GM18907 (cell line): ENCODE results near the gene PRODH.
"Not testable (repeated sequence)": the region's sequence is repeated elsewhere in the genome, so short reads cannot be mapped to it uniquely, and the experiment has no call there.

Experiments
- ATAC-seq: cut with Tn5 transposase; IDR thresholded peaks from one replicate; pipeline ENCODE4 v1.9.1; 2021; ENCODE audit warnings: mild to moderate bottlenecking, moderate library complexity; ENCODE audit not compliant: unreplicated experiment

Gene PRODH, protein sequence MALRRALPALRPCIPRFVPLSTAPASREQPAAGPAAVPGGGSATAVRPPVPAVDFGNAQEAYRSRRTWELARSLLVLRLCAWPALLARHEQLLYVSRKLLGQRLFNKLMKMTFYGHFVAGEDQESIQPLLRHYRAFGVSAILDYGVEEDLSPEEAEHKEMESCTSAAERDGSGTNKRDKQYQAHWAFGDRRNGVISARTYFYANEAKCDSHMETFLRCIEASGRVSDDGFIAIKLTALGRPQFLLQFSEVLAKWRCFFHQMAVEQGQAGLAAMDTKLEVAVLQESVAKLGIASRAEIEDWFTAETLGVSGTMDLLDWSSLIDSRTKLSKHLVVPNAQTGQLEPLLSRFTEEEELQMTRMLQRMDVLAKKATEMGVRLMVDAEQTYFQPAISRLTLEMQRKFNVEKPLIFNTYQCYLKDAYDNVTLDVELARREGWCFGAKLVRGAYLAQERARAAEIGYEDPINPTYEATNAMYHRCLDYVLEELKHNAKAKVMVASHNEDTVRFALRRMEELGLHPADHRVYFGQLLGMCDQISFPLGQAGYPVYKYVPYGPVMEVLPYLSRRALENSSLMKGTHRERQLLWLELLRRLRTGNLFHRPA

DNA sequence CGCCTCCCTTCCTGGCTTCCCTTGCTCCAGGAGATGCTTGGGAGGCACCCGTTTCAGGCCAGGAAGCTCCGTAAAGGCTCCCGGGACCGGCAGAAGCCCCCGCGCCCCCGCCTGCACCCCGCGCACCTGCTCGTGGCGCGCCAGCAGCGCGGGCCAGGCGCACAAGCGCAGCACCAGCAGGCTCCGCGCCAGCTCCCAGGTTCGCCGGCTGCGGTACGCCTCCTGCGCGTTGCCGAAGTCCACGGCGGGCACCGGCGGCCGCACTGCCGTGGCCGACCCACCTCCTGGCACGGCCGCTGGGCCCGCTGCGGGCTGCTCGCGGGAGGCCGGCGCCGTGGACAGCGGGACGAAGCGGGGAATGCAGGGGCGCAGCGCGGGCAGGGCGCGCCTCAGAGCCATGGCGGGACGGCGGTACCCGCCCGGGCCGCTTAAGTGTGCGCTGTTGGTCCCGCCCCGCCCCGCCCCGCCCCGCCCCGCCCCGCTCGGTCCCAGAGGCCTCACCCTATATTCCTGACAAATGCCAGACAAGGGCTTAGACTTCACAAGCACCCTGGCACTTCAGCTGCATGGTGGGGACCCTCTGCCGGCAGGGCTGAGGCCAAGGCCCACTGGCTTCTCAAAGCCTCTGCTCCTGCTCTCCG, at the start of gene PRODH:
Gene PRODH (minus strand): TSS at position 405 of the 641 bp plus-strand sequence. CDS start 6 bp downstream, at position 399.
- ATAC-seq: no peak

DNA sequence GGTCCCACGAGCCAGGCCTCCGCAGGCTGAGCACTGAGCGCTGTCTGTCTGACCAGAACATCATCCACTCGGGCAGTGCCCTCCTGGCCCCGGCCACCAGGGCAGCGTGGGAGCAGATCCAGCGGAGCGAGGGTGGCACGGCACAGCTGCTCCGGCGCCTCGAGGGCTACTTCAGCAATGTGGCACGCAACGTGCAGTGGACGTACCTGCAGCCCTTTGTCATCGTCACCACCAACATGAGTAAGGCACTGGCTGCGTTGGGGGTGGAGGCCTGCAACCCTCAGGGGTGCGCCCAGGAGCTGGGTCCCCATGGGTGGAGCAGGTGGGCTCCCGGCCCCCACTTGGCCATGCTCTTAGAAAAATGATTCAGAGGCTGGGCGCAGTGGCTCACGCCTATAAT, 49.7 kb upstream of the PRODH start:
- ATAC-seq: no peak

DNA sequence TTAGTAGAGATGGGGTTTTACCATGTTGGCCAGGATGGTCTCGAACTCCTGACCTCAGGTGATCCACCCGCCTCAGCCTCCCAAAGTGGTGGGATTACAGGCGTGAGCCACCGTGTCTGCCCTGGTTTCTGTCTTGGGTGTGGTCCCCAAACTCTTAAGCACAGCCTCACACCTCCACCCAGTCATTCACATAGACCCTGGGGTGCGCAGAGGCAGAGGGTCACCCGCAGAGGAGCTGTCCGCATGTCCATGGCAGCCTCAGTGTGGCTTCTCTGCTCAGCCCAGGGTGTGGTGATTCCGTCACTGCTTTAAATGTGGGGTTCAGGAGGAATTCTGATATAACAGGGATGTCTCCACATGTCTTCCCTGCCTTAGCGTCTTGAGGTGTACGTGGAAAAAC, 48.5 kb upstream of the PRODH start:
- no peak for ATAC-seq

DNA sequence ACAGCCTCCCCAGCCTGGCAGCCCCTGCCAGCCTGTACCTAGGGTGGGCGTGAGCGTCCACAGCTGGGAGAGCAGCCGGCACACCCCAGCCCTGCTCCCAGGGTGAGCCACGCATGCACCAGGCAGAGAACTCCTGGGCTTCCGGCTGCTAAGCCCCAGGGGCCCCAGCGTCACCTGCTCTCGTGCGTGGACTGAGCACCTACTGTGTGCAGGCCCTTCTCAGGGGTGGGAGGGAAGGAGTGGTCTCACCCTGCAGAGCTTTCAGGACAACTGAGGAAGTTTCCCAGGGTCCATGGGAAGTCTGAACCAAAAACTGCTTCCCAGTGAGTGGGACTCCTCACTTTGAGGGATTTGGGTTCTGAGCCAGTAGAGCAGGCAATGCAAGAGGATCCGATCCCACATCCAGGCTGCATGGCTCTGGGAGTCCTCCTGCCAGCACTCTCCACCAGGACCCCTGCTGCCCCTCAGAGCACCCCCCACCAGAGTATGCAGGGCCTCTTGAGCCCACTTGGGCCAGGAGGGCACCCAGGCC, 47.1 kb upstream of the PRODH start:
- ATAC-seq: no peak

DNA sequence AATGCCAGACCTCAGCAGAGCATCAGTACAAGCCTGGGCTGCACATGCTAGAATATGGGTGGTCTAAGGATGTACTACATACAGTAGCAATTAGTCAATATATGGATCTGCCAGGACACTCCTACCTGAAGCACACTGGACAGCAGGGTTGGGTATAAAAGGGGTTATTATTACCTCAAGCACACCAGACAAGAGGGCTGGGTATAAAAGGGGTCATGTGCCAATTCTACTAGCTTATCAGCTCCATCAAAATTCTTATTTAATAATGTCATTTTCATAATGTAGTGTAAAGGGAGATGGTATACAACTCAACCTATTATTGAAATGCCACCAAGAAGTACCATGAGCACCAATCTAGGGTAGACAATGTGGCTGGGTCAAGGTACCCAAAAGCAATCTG, 44.7 kb upstream of the PRODH start:
- ATAC-seq: no peak

GRCh38 chr22:18979957-18980356, 43.9 kb upstream of the PRODH start:
- no peak for ATAC-seq

DNA sequence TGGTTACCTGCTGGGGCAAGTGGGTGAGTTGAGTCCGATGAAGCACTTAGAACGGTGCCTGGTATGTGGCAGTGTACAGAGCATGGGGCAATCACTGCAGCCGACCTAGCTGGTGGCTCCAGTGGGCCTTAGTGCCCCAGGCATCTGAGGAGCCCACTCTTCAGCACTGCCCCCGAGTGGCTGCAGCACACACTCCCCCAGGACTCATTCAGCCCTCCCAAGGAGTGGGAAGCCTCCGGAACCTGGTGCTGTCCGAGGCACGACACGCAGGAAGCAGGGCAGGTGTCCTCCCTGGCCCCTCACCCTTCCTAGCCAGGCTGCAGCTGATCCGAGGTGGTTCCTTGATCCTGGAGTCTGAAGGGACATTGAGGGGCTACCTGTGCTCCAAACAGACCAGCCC, 42.4 kb upstream of the PRODH start:
- no peak for ATAC-seq

DNA sequence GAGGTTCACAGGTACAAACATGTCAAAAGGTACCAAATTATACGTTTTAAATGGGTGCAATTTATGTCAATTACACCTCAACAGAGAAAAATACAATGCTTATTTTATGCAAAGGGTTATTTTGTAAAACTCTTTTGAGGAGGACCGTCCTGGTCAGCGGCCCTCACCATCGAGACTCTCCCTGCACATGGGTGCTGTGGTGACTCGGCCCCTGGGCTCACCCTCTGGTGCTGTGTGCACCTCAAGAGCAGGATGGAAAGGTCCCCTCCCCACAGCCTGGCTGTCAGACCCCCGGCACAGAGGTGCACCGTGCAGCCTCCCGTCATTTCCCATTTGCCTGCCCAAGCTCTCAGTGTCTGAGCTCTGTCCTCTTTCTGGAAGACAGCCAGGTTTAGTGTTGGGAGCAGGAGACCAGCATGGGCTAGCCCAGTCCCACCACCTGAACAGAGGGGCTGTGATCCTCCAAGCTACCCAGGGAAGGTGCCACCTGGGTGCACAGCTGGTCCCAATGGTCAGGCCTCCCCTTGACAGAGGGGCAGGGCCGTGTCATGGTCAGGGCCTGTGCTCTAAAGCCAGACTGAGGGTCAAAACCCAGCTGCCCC, 41.8 kb upstream of the PRODH start:
- no peak for ATAC-seq

DNA sequence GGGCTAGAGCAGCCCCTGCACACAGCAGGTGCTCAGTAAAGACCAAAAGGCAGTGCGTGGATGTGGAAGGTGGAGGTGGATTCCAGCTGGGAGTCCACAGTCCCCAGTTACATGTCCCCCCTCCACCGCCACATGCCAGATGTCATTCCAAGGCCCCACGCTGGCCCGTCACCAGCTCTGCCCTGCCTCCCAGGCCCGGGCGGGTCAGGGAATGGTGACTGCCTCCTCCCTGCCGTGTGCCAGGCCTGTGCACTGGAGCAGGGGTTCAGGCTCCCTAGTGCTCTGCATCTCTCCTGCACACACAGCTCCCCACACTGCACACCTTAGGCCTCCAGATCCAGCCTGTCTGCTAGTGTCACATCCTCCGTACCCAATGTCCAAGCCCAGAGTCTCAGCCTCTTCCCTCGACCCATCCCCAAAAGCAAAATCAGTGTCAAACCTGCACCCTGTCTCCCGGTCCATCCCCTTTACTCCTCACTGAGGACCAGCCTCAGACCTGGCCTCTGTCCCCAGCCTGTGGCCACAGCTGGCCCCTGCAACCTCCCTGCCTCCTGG, 40.2 kb upstream of the PRODH start:
- no peak for ATAC-seq

- no peak for ATAC-seq
Observed at GRCh38 chr22:18975434-18976196, 39.5 kb upstream of the PRODH start.

DNA sequence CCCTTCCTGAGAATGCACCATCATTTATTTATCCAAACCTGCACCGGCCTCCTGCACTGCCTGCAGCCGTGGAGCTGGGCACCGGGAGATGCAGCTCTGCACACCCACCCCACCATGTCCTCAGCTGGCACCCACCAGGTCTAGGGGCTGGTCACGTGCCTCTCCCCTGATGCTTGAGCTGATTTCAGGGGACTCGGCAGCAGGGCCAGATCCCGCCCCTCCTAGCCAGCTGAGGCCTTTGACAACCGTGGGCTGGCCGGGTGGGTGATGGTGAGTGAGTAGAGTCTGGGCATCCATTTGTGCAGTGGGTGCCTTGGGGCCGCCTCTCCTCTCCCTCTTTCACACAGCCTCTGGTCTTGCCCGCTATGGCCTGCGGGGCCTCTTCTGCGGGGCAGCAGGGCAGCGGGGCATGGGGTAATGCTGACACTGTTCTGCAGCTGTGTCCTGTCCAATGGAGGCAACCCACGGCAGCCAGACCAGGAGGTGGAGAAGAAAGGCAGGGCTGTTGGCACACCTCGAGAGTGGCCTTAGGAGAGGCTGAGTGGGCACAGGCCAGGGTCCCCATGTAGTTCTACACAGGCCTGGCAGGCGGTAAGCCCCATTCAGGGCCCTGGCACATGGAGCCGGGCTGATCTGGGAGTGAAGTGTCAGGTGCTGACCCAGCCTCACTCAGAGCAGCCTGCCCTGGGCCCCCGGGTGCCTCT, 38.5 kb upstream of the PRODH start:
- ATAC-seq: no peak

DNA sequence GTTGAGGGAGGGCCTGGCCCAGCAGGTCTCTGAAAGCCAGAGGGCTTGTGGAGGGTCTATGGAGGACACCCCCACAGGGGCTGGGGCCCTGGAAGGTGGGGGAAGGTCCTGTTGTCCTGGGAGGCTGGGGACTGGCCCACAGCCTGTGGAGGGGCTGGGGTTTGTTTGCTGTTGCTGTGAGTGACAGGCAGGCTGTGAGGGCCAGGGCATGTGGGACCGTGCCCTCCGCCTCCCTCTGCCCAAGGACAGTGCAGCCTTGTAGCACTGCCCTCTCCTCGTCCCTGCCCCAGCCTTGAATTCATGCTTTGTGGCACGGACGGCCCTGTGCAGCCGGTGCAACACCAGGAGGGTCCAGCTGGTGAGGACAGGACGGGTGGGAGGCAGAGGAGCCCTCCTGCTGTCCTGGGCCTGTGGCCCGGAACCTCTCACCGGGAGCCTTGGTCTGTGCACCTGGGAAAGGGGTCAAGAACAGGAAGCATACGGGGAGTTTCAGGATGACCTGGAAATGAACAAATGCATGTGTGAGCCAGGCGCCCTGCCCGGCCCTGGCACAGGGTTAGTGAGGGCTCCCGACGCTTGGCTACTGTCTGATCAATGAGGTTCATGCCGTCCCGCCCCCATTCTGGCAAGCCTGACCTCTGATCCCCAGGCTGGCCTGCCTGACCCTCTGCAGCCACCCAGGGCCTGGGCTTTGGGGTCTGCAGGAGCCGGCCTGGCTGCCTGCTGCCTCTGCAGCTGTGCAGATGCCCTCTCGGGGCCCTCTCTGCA, 37.4 kb upstream of the PRODH start:
- ATAC-seq: no peak

- ATAC-seq: not testable (repeated sequence)
Observed at GRCh38 chr22:18972591-18972990, 36.5 kb upstream of the PRODH start.

- ATAC-seq: not testable (repeated sequence)
Observed at GRCh38 chr22:18972029-18972428, 35.9 kb upstream of the PRODH start.

DNA sequence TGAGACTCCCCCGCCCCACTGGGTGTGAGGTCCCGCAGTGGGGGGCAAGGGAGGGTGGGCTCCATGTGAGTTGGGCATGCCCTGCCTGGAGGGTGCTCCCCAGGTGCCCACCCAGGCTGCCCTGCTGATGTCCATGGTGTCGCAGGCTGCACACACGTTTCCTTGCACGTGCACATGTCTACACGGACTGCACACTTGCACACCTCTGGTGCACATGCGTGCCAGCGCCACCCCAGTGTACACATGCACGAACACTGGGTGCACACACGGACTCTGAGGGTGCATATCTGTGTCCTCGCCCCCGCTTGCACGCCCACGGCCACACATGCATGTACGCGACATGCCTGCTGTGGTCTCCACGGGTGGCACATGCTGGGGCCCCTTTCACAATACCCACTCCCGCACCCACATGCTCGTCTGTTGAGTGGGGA, 35.2 kb upstream of the PRODH start:
- no peak for ATAC-seq

- no peak for ATAC-seq
Observed at GRCh38 chr22:18970948-18971315, 34.8 kb upstream of the PRODH start.

- ATAC-seq: no peak
Observed at GRCh38 chr22:18970176-18970947, 34.3 kb upstream of the PRODH start.
